H1 (cell line): ENCODE data around the gene WASF3. TPM values are rescaled to one million over a fixed set of nuclear protein-coding genes. Genes with fewer than 3 reads are reported as not detected.

ENCODE experiments used
- HDAC2 ChIP-seq, 2 experiments: fragments of 300-600 bp in 1 of 2; sonication (generic) in 1 of 2; IDR thresholded peaks; 2 replicates each; pipeline ENCODE4 v1.6.1; 2011 to 2012; ENCODE audit warnings: low read depth in 2 of 2, low read length in 2 of 2, mild to moderate bottlenecking in 2 of 2, moderate library complexity in 2 of 2, borderline replicate concordance in 1 of 2, inconsistent platforms in 1 of 2
- KDM1A ChIP-seq: fragments of 200-600, 300-600 bp; sonication (generic); IDR thresholded peaks from 2 replicates; pipeline ENCODE4 v1.7.1; 2016; ENCODE audit warnings: mild to moderate bottlenecking, low read length, borderline replicate concordance
- polyA plus RNA-seq, 7 experiments: library from polyadenylated mRNA; depleted of rRNA in 3 of 7; stranded (reverse) in 5 of 7; unstranded in 2 of 7; fragments of >200 nt in 5 of 7; fragments of 200-250 nt in 2 of 7; gene quantifications; 1 replicate in 5 of 7; 2 replicates in 1 of 7; 4 replicates in 1 of 7; pipeline versions ENCODE4 v1.2.1 to v1.2.3, GENCODE V29; 2011 to 2013; ENCODE audit warnings: missing spikeins in 2 of 7, mixed read lengths in 2 of 7
- total RNA-seq: library from RNA; stranded (reverse); fragmentation: NEBNext Ultra II Directional; extraction: Animal tissue kit (Norgen Biotek cat#: 25700); gene quantifications from 2 replicates; pipeline ENCODE4 v1.2.1, GENCODE V29; 2021
- TF ChIP-seq, protein P1 (sequence below): IDR thresholded peaks from 2 replicates; pipeline ENCODE4 v1.6.1; 2011; ENCODE audit warnings: low read length, improper control_type of control experiment

WASF3 gene
- total and polyA plus RNA-seq, 2 of the 8 experiments (the other 6 are each of a cell fraction or from before 2014, with no cell fraction given): 18.7 to 39.8 TPM

DNA sequence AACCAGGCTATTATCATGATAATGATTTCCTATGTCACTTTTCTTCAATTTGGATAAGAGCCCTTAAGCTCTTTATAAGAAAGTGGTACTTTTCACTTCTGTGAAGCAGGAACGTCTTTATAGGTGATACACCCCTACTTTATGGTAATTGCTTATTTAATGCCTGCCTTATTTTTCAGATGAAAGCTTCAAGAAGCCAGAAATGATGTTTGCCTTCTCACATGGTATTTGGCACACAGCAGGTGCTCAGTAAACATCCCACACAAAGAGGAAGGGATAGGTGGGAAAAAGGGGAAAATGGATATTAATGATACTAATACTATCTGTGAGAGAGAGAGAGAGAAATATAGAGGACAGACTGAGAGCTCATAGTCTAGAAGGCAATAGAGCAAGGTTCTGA is 29.0 kb upstream of the WASF3 start (continued):
- TF ChIP-seq, protein P1, sequence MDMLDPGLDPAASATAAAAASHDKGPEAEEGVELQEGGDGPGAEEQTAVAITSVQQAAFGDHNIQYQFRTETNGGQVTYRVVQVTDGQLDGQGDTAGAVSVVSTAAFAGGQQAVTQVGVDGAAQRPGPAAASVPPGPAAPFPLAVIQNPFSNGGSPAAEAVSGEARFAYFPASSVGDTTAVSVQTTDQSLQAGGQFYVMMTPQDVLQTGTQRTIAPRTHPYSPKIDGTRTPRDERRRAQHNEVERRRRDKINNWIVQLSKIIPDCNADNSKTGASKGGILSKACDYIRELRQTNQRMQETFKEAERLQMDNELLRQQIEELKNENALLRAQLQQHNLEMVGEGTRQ: no peak
- no peak for TF ChIP-seq KDM1A
- no peak for TF ChIP-seq HDAC2 (IDR thresholded peaks at IDR 0.05; ENCODE audit: borderline replicate concordance in 1 of 2, low read depth in 2 of 2, low read length in 2 of 2)
